ENCODE measurements around the gene PRAMEF25.
"Not testable (repeated sequence)": the region's sequence is repeated elsewhere in the genome, so short reads cannot be mapped to it uniquely, and the experiment has no call there.

The PRAMEF25 gene

DNA sequence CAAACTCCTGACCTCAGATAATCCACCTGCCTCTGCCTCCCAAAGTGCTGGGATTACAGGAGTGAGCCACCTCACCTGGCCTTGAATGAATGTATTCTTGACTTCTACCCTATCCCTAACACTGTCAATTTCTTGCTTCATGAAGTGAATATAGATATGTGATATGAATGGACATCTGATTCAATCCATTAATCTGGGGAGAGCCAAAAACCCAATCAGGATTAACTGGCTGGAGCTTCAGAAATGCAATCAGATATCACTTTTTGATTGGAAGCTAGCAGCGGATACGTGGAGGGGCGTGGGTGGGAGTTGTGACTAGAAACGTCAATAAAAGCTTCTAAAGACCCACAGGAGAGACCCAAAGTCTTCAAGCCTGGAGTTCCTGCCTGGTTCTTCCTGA is at the start of gene PRAMEF25:
PRAMEF25 (plus strand) TSS at position 301 of the 400 bp plus-strand sequence. CDS start 2,920 bp downstream, outside the sequence.
- not testable (repeated sequence) for DNase-seq

- not testable (repeated sequence) for DNase-seq
Measured at GRCh38 chr1:13056475-13056874, 14.1 kb upstream of the PRAMEF25 start, which contains the start of gene PRAMEF27. PRAMEF27 (minus strand) TSS chr1:13056575; CDS start chr1:13053659, 2,916 bp downstream.

- not testable (repeated sequence) for DNase-seq
Measured at GRCh38 chr1:13116754-13117153, 46.2 kb downstream of the PRAMEF25 start, which contains the start of gene HNRNPCL2. HNRNPCL2 (minus strand) TSS chr1:13116854; CDS start chr1:13116400, 454 bp downstream.

All from CD4-positive, alpha-beta T cell treated with Interleukin-4 for 4 hours (primary cell).